ENCODE results near the gene HOXC11.

The HOXC11 gene

DNA sequence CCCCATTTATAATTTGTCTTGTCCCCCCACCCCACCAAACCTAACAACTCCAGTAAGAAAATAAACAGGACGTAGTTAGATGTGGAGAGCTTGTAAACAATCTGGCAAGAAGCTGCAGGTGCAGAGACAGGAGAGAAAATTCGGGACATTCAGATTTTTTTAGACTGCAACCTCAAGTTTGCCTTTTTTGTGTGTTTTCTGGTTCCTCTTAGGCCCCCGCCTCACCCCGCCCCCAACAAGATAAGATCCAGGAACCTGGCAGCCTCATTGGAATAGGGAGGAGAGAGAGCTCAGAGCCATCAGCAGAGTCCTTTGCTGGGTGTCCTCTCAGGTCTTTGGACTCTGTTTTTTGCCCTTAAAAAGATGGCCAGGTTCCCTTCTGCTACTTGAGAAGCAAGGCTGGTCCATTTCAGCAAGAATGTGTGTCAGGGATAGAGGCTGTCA, 14.9 kb downstream of the HOXC11 start:
- Histone ChIP-seq H3K4me3 (replicated peaks; ENCODE audit: insufficient read depth, low read length) (no peak overlapping the region), H3K27me3 (ENCODE audit: insufficient read depth, poor library complexity, severe bottlenecking) (peaks cover 52% of the 10 kb centered on the region), H3K27ac (replicated peaks) (no peak overlapping the region)
- DNase-seq (ENCODE audit: low read depth in 1 of 2, low spot score in 1 of 2) = no peak
- no peak for TF ChIP-seq POLR2AphosphoS5 (IDR thresholded peaks at IDR 0.05; ENCODE audit: low read depth)
- TF ChIP-seq GABPA (IDR thresholded peaks at IDR 0.05; ENCODE audit: low read depth) = no peak
- TF ChIP-seq, protein P1, sequence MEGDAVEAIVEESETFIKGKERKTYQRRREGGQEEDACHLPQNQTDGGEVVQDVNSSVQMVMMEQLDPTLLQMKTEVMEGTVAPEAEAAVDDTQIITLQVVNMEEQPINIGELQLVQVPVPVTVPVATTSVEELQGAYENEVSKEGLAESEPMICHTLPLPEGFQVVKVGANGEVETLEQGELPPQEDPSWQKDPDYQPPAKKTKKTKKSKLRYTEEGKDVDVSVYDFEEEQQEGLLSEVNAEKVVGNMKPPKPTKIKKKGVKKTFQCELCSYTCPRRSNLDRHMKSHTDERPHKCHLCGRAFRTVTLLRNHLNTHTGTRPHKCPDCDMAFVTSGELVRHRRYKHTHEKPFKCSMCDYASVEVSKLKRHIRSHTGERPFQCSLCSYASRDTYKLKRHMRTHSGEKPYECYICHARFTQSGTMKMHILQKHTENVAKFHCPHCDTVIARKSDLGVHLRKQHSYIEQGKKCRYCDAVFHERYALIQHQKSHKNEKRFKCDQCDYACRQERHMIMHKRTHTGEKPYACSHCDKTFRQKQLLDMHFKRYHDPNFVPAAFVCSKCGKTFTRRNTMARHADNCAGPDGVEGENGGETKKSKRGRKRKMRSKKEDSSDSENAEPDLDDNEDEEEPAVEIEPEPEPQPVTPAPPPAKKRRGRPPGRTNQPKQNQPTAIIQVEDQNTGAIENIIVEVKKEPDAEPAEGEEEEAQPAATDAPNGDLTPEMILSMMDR (IDR thresholded peaks at IDR 0.05; ENCODE audit: insufficient read depth, low read length) = no peak
- TF ChIP-seq SPI1 (IDR thresholded peaks at IDR 0.05; ENCODE audit: borderline replicate concordance, low read depth) = no peak
- TF ChIP-seq, protein P2, sequence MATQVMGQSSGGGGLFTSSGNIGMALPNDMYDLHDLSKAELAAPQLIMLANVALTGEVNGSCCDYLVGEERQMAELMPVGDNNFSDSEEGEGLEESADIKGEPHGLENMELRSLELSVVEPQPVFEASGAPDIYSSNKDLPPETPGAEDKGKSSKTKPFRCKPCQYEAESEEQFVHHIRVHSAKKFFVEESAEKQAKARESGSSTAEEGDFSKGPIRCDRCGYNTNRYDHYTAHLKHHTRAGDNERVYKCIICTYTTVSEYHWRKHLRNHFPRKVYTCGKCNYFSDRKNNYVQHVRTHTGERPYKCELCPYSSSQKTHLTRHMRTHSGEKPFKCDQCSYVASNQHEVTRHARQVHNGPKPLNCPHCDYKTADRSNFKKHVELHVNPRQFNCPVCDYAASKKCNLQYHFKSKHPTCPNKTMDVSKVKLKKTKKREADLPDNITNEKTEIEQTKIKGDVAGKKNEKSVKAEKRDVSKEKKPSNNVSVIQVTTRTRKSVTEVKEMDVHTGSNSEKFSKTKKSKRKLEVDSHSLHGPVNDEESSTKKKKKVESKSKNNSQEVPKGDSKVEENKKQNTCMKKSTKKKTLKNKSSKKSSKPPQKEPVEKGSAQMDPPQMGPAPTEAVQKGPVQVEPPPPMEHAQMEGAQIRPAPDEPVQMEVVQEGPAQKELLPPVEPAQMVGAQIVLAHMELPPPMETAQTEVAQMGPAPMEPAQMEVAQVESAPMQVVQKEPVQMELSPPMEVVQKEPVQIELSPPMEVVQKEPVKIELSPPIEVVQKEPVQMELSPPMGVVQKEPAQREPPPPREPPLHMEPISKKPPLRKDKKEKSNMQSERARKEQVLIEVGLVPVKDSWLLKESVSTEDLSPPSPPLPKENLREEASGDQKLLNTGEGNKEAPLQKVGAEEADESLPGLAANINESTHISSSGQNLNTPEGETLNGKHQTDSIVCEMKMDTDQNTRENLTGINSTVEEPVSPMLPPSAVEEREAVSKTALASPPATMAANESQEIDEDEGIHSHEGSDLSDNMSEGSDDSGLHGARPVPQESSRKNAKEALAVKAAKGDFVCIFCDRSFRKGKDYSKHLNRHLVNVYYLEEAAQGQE (IDR thresholded peaks at IDR 0.05; ENCODE audit: insufficient replicate concordance, low read depth) = no peak

DNA sequence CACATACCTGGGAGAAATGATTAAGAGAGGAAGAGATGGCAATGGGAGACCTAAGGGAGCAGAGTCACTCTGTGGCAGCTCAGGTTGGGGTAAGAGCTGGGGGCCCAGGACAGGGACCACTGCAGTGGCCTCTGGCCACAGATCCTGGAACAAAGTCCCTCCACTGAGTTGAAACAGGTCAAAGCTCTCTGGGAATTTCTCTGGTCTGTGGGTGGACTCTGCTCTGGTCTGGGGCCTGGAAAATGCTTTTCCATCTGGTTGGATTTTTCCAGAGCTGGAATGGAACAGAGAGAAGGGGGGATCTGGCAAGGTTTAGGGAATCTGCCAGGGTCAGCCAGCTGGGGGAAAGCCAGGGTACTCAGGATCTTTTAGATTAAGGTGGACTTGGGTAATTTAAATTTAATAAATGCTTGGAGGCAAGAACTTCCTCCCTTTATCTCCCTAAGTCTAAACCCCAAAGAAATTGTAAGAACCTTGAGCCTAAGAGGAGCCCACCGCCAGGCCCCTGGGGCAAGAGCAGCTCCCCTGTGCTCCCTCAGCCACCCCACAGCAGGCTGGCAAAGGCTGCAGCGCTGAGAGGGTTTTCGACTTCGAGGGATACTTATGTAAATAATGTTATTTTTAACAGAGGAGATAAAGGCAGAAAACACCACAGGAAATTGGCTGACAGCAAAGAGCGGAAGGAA, 15.8 kb downstream of the HOXC11 start:
- no peak for TF ChIP-seq POLR2AphosphoS5 (IDR thresholded peaks at IDR 0.05; ENCODE audit: low read depth)
- TF ChIP-seq GABPA (IDR thresholded peaks at IDR 0.05; ENCODE audit: low read depth) = 0 out of 2 replicates have a peak, but pooled peaks have one; percentile 18

DNA sequence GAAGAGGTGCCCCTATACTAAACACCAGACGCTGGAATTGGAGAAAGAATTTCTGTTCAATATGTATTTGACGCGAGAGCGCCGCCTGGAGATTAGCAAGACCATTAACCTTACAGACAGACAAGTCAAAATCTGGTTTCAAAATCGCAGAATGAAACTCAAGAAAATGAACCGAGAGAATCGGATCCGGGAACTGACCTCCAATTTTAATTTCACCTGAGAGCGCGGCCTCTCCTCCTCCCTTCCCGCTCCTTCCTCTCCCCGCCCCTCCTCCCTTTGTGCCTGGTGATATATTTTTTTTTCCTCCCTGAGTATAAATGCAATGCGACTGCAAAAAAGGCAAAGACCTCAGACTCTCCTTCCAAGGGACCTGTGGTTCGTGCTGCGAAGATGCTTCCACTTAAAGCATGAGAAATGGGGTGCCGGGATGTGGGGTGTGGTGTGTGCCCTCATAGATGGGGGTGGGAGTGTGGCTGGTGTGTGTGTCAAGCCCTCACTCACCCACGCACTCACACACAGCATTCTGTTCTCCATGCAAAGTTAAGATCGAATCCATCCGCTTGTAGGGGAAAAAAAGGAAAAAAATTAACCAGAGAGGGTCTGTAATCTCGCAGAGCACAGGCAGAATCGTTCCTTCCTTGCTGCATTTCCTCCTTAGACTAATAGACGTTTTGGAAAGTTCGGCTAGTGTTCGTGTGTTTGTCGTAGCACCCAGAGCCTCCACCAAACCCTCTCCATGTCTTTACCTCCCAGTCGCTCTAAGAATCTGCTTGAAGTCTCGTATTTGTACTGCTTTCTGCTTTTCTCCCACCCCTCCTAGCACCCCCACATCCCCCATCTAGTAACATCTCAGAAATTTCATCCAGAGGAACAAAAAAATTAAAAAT, 16.5 kb downstream of the HOXC11 start:
- H3K27me3 ChIP-seq (ENCODE audit: insufficient read depth, poor library complexity, severe bottlenecking) = peaks cover 68% of the 10 kb centered on the region
- no peak for TF ChIP-seq GABPA (IDR thresholded peaks at IDR 0.05; ENCODE audit: low read depth)
- TF ChIP-seq, protein P1 (IDR thresholded peaks at IDR 0.05; ENCODE audit: insufficient read depth, low read length) = peak; percentile 45
- peak in 1 of 2 experiments; percentile 74 for DNase-seq (ENCODE audit: low read depth in 1 of 2, low spot score in 1 of 2)
- no peak overlapping the region for H3K4me3 ChIP-seq (replicated peaks; ENCODE audit: insufficient read depth, low read length)
- no peak overlapping the region for H3K27ac ChIP-seq (replicated peaks)

More for the DNA sequence above, 15.8 kb downstream of the HOXC11 start:
- Histone ChIP-seq H3K27ac (replicated peaks) (no peak overlapping the region), H3K4me3 (replicated peaks; ENCODE audit: insufficient read depth, low read length) (no peak overlapping the region), H3K27me3 (ENCODE audit: insufficient read depth, poor library complexity, severe bottlenecking) (peaks cover 60% of the 10 kb centered on the region)
- no peak for DNase-seq (ENCODE audit: low read depth in 1 of 2, low spot score in 1 of 2)

DNA sequence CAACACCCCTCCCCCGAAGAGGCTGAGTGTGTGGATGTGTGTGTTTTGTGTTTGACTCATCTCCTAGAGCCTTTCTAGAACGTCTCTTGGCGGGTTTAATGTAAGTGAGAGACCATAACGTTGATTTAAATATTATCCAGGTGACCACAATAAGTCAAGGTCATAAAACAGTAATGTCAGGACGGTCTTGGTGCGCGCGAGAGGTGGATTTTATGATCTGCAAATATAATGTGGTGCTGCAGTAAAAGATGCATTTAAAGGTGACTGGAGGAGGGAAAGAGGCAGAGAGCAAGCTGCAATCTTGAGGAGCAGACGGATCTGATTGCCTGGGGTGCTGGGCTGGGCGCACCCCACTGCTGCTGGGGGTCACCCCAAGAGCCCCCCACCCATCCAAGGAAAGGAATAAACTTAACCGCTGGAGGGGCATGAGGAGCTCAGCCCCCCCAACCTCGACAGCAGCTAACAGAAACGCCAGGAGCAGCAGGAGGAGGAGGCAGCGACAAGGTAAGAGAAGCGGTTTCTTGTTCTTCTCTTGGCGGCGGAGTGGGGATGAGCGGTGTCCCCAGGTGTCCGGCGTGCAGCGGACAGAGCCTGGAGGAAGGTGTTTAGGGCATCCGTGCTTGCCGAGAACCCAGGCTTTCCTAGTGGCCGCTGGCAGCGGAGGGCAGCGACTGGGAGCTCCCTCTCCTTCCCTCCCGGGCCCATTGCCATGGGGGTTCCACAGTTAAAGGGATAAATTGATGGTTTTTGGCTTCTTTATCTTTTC, 17.6 kb downstream of the HOXC11 start:
- no peak overlapping the region for H3K27ac ChIP-seq (replicated peaks)
- TF ChIP-seq POLR2AphosphoS5 (IDR thresholded peaks at IDR 0.05; ENCODE audit: low read depth) (no peak), SPI1 (IDR thresholded peaks at IDR 0.05; ENCODE audit: borderline replicate concordance, low read depth) (no peak), GABPA (IDR thresholded peaks at IDR 0.05; ENCODE audit: low read depth) (no peak)
- TF ChIP-seq, protein P2 (IDR thresholded peaks at IDR 0.05; ENCODE audit: insufficient replicate concordance, low read depth) = no peak
- TF ChIP-seq, protein P1 (IDR thresholded peaks at IDR 0.05; ENCODE audit: insufficient read depth, low read length) = no peak
- H3K27me3 ChIP-seq (ENCODE audit: insufficient read depth, poor library complexity, severe bottlenecking) = peaks cover 74% of the 10 kb centered on the region
- no peak overlapping the region for H3K4me3 ChIP-seq (replicated peaks; ENCODE audit: insufficient read depth, low read length)
- DNase-seq (ENCODE audit: low read depth in 1 of 2, low spot score in 1 of 2) = no peak
